Fibroblast of skin of right biceps (primary cell): Measurements from ENCODE around the gene GALNT14.

Experiments
- DNase-seq: peaks from one replicate; pipeline ENCODE4 v3.0.0-alpha.2; 2013

GALNT14 gene

GRCh38 chr2:31053929-31054782 is 84.1 kb downstream of the GALNT14 start:
- DNase-seq = no peak

GRCh38 chr2:31052284-31052683 is 86.0 kb downstream of the GALNT14 start:
- no peak for DNase-seq

GRCh38 chr2:31051258-31052140 is 86.7 kb downstream of the GALNT14 start:
- no peak for DNase-seq

GRCh38 chr2:31049916-31050588 is 88.2 kb downstream of the GALNT14 start:
- DNase-seq = no peak

GRCh38 chr2:31049264-31049663 is 89.0 kb downstream of the GALNT14 start:
- no peak for DNase-seq

- DNase-seq = no peak
Observed at GRCh38 chr2:31047599-31047998, 90.6 kb downstream of the GALNT14 start.

- no peak for DNase-seq
Observed at GRCh38 chr2:31038385-31038784, 99.9 kb downstream of the GALNT14 start.

- DNase-seq = no peak
Observed at GRCh38 chr2:31037058-31037457, 101.2 kb downstream of the GALNT14 start.

GRCh38 chr2:31033032-31033431 is 105.2 kb downstream of the GALNT14 start:
- no peak for DNase-seq

- no peak for DNase-seq
Observed at GRCh38 chr2:31032475-31032874, 105.8 kb downstream of the GALNT14 start.

GRCh38 chr2:31031132-31031706 is 107.0 kb downstream of the GALNT14 start:
- no peak for DNase-seq

- DNase-seq = no peak
Observed at GRCh38 chr2:31028417-31028816, 109.8 kb downstream of the GALNT14 start.

GRCh38 chr2:31027549-31027948 is 110.7 kb downstream of the GALNT14 start:
- no peak for DNase-seq

- DNase-seq = no peak
Observed at GRCh38 chr2:31023541-31023940, 114.7 kb downstream of the GALNT14 start.

GRCh38 chr2:31020713-31021112 is 117.5 kb downstream of the GALNT14 start:
- DNase-seq = no peak

GRCh38 chr2:31018280-31018679 is 120.0 kb downstream of the GALNT14 start:
- no peak for DNase-seq

- DNase-seq = no peak
Observed at GRCh38 chr2:31016648-31017047, 121.6 kb downstream of the GALNT14 start.

GRCh38 chr2:31014516-31014915 is 123.7 kb downstream of the GALNT14 start:
- no peak for DNase-seq

- no peak for DNase-seq
Observed at GRCh38 chr2:31013301-31013700, 124.9 kb downstream of the GALNT14 start.

- no peak for DNase-seq
Observed at GRCh38 chr2:31012406-31012805, 125.8 kb downstream of the GALNT14 start.

- DNase-seq = no peak
Observed at GRCh38 chr2:31011587-31011986, 126.7 kb downstream of the GALNT14 start.

GRCh38 chr2:31008561-31009114 is 129.6 kb downstream of the GALNT14 start:
- DNase-seq = peak; percentile 16

- DNase-seq = no peak
Observed at GRCh38 chr2:31004257-31004656, 134.0 kb downstream of the GALNT14 start.
